ENCODE results near the gene FCGR2B.
"Not testable (repeated sequence)": the region's sequence is repeated elsewhere in the genome, so short reads cannot be mapped to it uniquely, and the experiment has no call there.

Gene FCGR2B

DNA sequence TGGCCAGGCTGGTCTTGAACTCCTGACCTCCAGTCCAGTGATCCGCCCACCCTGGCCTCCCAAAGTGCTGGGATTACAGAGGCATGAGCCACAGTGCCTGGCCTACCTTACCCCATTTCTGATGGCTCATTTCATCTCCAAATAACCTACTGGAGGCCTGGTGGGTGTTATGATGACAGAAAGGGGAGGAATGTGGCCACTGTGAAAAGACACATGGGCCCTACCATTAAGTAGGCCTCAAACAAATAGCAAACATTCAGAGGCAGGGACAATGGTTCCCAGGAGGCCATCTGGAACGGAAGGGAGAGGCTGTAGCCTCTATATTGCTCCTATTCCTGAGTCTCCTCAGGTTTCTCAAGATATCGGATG lies 43.2 kb downstream of the FCGR2B start:
- peak; percentile 47 for DNase-seq (ENCODE audit: low read depth)

DNA sequence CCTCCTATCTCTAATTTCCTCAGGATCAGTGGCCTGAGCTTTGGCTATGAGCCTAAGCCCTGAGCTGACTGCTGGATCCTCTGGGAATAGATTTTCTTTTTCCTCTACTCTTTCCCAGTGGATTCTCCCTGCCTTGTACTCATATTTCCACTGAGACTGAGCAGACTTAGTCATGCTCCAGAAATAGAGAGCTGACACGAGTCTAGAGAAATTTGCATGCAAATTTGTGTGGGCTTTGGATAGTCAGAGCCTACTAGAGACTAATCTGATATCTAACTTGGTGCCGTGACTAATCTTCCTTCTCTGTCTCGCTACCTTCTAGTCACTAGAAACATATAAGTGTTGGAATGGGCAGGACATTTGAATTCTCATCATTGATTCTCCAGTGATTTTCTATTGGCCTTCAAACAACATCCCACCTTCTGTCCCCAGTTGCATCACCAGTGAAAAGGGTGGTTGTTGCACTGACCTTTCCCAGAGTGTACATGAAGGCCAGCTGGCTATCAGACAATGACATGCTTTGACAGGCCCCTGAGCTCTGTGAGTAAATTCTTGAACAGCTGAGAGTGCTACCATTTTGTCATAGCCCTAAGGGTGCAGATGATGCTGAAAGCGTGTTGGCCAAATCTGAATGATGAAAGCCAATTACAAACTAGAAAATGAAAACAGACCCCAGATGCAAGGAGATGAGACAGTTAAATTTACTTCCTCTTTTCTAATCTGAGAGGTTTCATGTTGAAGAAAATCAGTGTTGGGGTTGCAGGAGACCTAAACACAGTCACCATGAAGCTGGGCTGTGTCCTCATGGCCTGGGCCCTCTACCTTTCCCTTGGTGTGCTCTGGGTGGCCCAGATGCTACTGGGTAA lies 43.8 kb downstream of the FCGR2B start, which contains the start of gene FCRLA:
FCRLA (plus strand) TSS at position 748 of the 866 bp plus-strand sequence; CDS start at position 784, 36 bp downstream.
- DNase-seq (ENCODE audit: low read depth), result peak; percentile 95

DNA sequence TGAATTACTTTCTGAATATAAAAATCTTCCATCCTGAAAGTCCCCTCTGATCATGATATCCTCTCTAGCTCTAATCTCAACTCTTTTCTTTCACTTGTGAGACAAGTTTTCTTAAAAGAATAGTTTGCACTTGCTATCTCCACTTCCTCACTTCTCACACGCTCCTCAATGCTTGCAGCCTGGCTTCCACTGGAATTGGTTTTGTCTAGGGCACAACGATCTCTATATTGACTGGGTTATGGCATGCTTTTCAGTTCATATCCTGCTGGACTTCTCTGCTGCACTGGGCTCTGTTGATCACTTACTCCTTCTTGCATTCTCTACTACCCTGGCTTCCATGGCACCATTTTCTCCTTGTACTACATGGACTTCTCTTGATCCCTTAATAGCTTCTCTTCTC lies 44.6 kb downstream of the FCGR2B start:
- no peak for DNase-seq (ENCODE audit: low read depth)

DNA sequence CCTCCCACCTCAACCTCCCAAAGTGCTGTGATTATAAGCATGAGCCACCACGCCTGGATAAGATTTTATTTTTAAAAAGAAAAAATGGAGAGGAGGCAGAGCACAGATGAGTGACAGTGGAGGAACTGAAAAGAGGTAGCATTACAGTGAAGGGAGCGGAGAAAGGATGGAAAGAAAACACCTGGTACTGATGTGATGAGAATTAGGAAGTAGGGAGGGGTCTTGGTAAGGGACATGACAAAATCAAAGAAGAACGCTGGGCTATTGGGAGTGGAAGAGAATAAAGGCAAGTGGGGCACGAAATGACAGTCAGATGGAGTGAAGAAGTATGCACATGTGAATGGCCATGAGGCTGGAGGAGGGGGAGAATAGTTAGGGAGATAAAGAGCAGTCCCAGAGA lies 46.4 kb downstream of the FCGR2B start:
- no peak for DNase-seq (ENCODE audit: low read depth)

DNA sequence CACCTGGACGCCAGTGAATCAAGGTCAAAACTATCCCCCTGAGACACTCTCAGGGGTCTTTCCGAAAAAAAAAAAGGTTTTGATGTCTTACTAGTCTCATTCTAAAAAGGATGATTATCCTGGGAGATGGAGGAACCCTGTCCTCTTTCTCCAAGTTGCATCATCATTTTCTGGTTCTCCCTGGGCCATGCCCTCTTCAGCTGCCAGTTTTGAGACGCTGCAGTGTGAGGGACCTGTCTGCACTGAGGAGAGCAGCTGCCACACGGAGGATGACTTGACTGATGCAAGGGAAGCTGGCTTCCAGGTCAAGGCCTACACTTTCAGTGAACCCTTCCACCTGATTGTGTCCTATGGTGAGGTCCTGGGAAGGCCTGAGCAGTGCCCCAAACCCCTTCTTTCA lies 47.6 kb downstream of the FCGR2B start:
- no peak for DNase-seq (ENCODE audit: low read depth)

DNA sequence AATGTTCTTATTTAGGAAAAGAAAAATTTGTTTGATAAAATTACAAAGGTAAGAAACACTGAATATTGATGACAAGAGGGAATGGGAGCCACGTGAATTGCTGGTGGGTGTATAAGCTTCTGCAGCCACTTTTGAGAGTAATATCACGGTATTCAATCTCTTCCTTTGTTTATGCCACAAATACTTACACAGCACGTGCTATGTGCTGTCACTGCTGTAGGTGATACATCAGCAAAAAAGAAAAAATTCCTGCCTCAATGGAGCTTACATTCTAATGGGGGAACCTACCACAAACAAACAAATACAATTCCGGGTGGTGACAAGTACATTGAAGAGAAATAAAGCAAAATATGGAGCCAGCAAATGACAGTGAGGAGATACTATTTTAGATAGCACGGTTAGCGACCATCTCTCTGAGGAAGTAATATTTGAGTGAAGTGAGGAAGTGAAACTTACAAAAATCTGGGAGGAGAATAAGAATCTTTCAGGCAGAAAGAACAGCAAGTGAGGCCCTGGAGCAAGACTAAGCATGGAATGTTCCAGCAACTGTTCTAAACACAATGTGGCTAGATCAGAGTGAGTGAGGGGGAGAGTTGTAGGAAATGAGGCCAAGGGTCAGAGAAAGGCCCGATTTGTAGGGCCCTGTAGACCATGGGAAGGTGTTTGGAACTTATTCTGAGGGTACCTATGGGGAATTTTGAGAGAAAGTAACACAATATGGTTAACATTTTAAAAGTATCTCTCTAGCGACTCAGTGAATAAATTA lies 55.8 kb downstream of the FCGR2B start:
- DNase-seq (ENCODE audit: low read depth), result no peak

DNA sequence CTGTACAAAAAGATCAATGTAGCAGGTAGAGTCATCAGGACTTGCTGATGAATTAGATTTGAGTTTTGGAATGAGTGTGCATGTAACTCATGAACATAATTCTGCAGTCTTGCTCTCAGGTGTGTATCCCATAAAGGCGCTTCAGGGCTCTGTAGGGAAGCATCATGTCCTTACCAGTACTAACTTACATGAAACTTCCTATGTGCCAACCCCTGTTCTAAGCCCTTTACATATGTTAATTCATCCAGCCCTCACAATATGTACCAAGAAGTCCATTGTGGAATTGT lies 56.3 kb downstream of the FCGR2B start:
- no peak for DNase-seq (ENCODE audit: low read depth)

DNA sequence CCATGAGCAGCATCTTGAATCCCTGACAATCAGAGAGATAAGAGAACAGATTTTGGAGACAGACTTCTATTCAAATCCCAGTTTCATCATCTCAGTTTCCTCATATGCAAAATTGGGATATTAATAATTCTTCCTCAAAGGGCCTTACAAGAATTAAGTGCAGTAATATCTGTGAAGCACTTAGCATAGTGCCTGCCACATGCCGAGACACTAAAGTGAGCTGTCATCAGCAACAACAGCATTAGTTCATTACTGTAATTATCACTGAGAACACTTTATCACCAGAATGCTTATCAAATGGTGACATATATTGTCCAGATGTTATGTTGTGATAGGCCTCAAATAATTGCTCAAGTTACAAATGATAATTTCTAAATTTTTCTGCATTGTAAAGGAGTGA lies 57.5 kb downstream of the FCGR2B start:
- no peak for DNase-seq (ENCODE audit: low read depth)

DNA sequence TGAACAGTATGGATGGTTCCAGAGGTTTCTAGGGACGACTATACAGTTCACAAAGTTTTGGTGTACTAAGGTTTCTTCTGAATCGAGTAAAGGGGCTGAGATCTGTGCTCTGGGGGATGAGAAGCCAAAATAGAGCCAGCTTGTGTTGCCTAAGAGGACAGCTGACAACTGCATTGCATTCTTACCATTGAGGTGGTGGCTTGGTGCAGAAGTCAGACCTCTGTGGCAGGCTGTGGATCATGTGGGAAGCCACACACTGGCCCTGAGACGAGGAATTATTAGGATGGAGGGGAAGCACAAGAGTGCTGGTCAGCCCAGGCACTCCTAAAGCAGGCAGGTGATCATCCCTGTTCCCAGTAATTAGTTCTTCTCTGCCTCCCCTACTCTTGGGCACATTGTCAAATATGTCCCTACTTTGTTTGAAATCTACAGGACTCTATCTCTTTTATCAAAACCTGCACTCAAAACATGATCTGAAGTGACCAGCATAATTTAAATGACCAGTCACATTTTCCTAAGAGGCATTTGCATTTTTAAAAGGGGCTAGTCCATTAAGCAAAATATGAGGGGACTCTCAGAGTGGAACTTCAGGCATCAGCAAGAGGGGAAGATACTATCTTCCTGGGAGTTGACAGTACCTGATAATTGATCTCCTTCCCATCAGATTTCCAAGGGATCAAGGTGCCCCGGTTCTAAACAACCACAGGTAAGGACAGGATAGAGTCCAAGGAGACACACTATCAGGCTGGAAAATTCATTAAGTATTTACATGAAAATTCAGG lies 58.2 kb downstream of the FCGR2B start, which contains the start of gene FCRLB:
FCRLB (plus strand) TSS at position 589 of the 782 bp plus-strand sequence. CDS start 1,129 bp downstream, outside the sequence.
- DNase-seq (ENCODE audit: low read depth), result no peak

DNA sequence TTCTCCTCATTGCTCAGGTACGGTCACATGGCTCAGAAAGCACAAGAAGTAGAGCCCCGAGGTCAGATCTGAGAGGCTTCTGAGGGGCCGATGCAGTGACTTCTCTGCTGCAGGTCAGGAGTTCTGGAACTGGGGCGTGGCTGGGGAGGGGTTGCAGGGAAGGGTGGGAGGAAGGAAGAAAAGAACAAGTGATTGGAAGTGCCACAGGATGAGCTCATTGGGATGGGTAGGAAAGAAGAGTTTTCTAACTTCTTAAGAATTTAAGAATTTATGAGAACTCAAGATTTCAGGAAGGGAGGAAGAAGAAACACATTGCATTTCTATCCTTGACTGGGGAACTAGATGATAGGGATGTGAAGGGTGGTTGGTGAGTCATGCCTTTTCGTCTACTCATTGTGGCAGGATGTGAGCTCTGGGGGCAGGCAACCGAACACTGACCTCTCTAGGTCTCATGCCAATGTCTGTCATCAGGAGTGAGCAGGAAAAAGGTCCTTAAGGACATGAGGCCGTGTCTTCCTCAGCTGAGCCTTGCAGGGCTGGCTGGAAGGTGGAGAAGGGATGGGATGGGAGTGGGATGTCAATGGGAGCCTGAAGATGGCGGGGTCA lies 58.9 kb downstream of the FCGR2B start:
- DNase-seq (ENCODE audit: low read depth), result peak; percentile 84

DNA sequence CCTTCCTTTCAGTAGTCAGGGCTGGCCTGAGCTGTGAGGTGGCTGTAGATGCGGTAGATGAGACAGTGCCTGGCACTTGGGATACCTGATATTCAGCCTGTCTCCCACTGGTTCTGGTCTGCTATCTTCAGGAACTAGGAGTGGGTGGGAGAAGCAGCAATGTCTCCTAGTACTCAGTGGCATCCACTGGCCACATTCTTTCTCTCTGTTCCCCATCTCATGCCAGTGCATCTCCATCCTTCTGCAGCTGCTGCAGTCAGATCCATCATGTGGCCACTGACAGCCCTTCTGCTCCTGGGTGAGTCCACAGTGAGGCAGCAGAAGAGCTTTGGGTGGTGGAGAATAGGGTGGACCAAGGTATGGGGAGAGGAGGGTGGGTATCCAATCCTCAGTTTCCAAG lies 59.5 kb downstream of the FCGR2B start:
- DNase-seq (ENCODE audit: low read depth), result no peak

DNA sequence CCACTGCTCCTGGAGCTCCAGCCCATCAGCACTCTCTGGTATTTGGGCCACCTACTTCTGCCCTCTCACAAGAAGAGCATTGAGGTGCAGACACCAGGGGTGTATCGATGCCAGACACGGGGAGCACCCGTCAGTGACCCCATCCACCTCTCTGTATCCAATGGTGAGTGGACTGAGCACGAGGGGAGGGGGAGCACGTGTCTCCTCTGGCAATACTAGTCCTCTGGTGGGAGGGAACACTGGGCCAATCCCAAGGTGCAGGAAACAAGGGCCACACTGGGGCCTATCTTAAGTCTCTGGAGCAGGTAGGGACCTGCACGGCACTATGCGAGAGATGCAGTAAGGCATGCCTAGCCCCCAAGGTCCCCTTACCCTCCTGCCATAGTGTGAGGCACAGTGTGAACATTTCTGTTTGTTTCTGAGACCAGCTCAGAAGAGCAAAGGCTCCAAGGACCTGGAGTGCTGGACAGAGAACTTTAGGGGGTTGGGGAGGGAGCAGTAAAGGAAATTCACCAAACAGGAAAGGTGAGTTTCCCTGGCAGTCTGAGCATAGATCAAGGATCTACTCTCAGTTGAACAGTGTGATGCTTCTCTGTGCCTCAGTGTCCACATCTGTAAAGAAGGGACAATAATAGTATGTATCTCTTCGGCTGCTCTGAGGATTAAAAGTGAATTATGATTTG lies 60.7 kb downstream of the FCGR2B start:
- no peak for DNase-seq (ENCODE audit: low read depth)

DNA sequence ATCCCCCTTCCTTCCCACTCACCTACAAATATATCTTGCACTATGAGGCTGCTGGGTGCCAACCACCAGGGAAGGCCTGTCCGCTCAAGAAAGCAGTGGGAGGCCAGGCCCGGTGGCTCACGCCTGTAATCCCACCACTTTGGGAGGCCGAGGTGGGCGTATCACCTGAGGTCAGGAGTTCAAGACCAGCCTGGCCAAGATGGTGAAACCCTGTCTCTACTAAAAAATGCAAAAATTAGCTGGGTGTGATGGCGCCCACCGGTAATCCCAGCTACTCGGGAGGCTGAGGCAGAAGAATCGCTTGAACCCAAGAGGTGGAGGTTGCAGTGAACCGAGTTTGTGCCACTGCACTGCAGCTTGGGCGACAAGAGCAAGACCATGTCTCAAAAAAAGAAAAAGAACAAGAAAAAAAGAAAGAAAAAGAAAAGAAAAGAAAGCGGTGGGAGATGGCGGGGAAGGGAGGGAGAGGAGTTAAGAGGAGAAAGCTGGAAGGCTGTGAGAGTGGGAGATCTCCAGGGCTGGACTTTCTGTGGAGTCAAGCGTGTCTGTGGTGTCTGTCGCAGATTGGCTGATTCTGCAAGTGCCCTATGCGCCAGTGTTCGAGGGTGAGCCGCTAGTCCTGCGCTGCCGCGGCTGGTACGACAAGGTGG lies 62.4 kb downstream of the FCGR2B start:
- not testable (repeated sequence) for DNase-seq (ENCODE audit: low read depth)

DNA sequence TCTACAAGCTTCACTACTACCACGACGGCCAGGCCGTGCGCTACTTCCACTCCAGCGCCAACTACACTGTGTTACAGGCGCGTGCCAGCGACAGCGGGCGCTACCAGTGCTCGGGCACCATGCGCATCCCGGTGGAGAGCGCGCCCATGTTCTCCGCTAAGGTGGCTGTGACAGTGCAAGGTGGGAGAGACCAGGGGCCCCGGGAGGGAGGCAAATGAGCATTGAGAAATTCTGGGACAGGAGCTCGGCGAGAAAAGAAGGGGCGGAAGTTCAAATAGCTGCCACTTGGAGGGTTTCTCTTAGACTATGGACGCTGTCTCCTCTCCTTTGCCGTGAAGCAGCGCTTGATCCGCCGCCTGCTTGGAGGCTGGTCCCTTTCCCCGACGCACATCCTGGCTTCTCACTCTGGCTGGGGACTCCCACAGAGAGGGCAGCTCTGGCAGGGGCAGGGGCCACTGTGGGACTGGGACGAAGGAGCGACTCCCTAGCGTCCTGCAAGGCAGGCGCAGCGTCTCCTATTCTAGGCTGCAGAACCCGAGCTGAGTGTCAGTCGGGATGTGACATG lies 63.0 kb downstream of the FCGR2B start:
- DNase-seq (ENCODE audit: low read depth), result peak; percentile 19

DNA sequence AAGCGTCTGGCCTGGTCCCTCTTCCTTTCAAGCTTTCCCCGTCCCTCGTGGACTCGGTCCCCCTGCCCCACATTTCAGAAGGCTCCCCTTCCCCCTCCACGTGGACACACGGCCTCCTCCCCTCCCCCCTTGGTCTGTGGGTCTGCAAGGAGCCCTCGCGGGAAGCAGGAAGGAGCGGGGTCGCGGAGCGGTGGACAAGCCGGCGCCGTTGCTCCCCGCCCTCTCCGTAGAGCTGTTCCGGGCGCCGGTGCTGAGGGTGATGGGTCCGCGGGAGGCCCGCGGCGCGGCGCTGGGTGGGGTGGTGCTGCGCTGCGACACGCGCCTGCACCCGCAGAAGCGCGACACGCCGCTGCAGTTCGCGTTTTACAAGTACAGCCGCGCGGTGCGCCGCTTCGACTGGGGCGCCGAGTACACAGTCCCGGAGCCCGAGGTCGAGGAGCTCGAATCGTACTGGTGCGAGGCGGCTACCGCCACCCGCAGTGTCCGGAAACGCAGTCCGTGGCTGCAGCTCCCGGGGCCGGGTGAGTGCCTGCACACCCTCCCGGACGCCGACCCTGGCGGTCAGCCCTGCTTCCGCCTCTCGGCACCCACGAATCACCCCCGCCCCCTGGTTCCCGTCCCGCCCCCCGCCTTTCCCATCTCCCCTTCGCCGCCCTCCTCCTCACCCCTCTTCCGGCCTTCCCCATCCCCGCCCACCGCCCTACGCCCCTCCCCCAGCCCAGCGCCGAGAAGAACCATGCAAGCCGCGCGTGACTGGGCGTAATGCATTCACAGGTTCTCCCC lies 63.7 kb downstream of the FCGR2B start:
- peak; percentile 66 for DNase-seq (ENCODE audit: low read depth)

DNA sequence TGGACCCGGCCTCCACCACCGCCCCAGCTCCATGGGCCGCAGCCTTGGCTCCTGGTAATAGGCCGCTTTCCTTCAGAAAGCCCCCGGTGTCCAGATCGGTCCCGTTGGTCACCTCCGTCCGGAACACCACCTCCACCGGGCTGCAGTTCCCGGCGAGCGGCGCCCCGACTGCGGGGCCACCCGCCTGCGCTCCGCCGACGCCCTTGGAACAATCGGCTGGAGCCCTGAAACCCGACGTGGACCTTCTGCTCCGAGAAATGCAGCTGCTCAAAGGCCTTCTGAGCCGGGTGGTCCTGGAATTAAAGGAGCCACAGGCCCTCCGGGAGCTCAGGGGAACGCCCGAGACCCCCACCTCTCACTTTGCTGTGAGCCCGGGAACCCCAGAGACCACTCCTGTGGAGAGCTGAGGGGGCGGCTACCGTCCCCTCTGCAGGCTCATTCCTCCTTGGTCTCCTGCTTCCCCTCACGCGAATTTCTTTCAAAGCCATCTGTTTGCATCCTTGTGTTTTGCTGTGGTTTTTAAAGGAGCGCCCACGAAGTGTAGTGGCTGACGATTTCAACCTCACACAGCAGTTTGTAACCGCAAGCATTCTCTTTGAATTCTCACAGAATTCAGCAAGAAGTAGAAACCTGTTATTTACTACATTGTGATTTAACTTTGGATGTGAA lies 64.4 kb downstream of the FCGR2B start:
- DNase-seq (ENCODE audit: low read depth), result peak; percentile 43
